AG04450 (cell line): Measurements from ENCODE around the gene MYH14. TPM values are rescaled to one million over a fixed set of nuclear protein-coding genes. Genes with fewer than 3 reads are reported as not detected.

ENCODE experiments used
- CTCF ChIA-PET: fragments of 300-600, 350-600 bp; formaldehyde crosslinking; extraction: SDS; loops from one replicate; lab custom pipeline; 2022; ENCODE audit warnings: antibody characterized with exemption, inconsistent platforms; lab: Charles Lee
- POLR2A ChIA-PET: fragments of 350-600 bp; formaldehyde crosslinking; extraction: SDS; loops from one replicate; lab custom pipeline; 2021; ENCODE audit warnings: antibody characterized with exemption, inconsistent platforms; lab: Yijun Ruan, JAX
- DNase-seq: peaks from one replicate; pipeline ENCODE4 v3.0.0-alpha.2; 2011; ENCODE audit warnings: low read depth, low spot score
- H3K27ac ChIP-seq: one replicate; pipeline ENCODE4 v1.5.1; 2012; ENCODE audit warnings: low read depth, low read length, control low read depth
- H3K27me3 ChIP-seq: one replicate; pipeline ENCODE4 v1.6.0; 2012; ENCODE audit warnings: low read length; ENCODE audit not compliant: control insufficient read depth, insufficient read depth
- H3K4me3 ChIP-seq: 2 replicates; pipeline ENCODE4 v1.5.1; 2011; ENCODE audit warnings: mild to moderate bottlenecking, low read depth, low read length, control low read depth
- H3K9me3 ChIP-seq: 2 replicates; pipeline ENCODE4 v1.5.1; 2012; ENCODE audit warnings: low read length; ENCODE audit not compliant: control insufficient read depth, insufficient read depth
- CTCF ChIP-seq: IDR thresholded peaks from 2 replicates; pipeline ENCODE4 v1.5.1; 2011; ENCODE audit warnings: low read depth, low read length, control low read depth, inconsistent platforms
- polyA plus RNA-seq: library from polyadenylated mRNA; depleted of rRNA; stranded (reverse); fragments of >200 nt; gene quantifications from 2 replicates; pipeline ENCODE4 v1.2.3, GENCODE V29; 2011

MYH14 gene
- polyA plus RNA-seq, 1 experiment, result not detected

- no peak for TF ChIP-seq CTCF
- H3K4me3 ChIP-seq, result no peak overlapping the region
- no peaks in the 10 kb centered on the region for H3K27me3 ChIP-seq
- H3K9me3 ChIP-seq, result peaks cover 8% of the 10 kb centered on the region; the same call in 1 of the 2 replicates
- ChIA-PET CTCF (no interaction called here), POLR2A (no interaction called here)
- DNase-seq, result no peak
- H3K27ac ChIP-seq, result no peak overlapping the region
These were observed 66.2 kb downstream of the MYH14 start for GRCh38 chr19:50269653-50270052.

- CTCF ChIA-PET, result no interaction called here
- no peaks in the 10 kb centered on the region for H3K27me3 ChIP-seq
- no peak for TF ChIP-seq CTCF
- no peak overlapping the region for H3K27ac ChIP-seq
- POLR2A ChIA-PET, result no interaction called here
- H3K9me3 ChIP-seq, result peaks cover 13% of the 10 kb centered on the region; the same call in 1 of the 2 replicates
- DNase-seq, result no peak
- no peak overlapping the region for H3K4me3 ChIP-seq
These were observed 69.0 kb downstream of the MYH14 start for GRCh38 chr19:50272263-50272897.

- POLR2A ChIA-PET, result no interaction called here
- TF ChIP-seq CTCF, result no peak
- Histone ChIP-seq H3K9me3 (peaks cover 12% of the 10 kb centered on the region; the same call in 1 of the 2 replicates), H3K4me3 (no peak overlapping the region), H3K27me3 (no peaks in the 10 kb centered on the region), H3K27ac (no peak overlapping the region)
- DNase-seq, result no peak
- CTCF ChIA-PET, result no interaction called here
These were observed 70.4 kb downstream of the MYH14 start for GRCh38 chr19:50273821-50274220.

- ChIA-PET POLR2A (no interaction called here), CTCF (no interaction called here)
- H3K4me3 ChIP-seq, result no peak overlapping the region
- TF ChIP-seq CTCF, result no peak
- no peak for DNase-seq
- H3K9me3 ChIP-seq, result peaks cover 12% of the 10 kb centered on the region; the same call in 1 of the 2 replicates
- H3K27ac ChIP-seq, result no peak overlapping the region
- H3K27me3 ChIP-seq, result no peaks in the 10 kb centered on the region
These were observed 72.4 kb downstream of the MYH14 start for GRCh38 chr19:50275577-50276368.
